HL-60/S4 treated with retinoic acid at 250 ng/mL for 4 days and 3 days (cell line): ENCODE data around the gene MBD3.
"Not testable (repeated sequence)": the region's sequence is repeated elsewhere in the genome, so short reads cannot be mapped to it uniquely, and the experiment has no call there.

Source experiments
- in situ Hi-C: fragments of 300-500 bp; cut with MboI; formaldehyde crosslinking; loops from 2 replicates; pipeline ENCODE4 v1.7.0; 2022; ENCODE audit warnings: low sequenced_read_pairs

Gene MBD3, protein sequence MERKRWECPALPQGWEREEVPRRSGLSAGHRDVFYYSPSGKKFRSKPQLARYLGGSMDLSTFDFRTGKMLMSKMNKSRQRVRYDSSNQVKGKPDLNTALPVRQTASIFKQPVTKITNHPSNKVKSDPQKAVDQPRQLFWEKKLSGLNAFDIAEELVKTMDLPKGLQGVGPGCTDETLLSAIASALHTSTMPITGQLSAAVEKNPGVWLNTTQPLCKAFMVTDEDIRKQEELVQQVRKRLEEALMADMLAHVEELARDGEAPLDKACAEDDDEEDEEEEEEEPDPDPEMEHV

DNA sequence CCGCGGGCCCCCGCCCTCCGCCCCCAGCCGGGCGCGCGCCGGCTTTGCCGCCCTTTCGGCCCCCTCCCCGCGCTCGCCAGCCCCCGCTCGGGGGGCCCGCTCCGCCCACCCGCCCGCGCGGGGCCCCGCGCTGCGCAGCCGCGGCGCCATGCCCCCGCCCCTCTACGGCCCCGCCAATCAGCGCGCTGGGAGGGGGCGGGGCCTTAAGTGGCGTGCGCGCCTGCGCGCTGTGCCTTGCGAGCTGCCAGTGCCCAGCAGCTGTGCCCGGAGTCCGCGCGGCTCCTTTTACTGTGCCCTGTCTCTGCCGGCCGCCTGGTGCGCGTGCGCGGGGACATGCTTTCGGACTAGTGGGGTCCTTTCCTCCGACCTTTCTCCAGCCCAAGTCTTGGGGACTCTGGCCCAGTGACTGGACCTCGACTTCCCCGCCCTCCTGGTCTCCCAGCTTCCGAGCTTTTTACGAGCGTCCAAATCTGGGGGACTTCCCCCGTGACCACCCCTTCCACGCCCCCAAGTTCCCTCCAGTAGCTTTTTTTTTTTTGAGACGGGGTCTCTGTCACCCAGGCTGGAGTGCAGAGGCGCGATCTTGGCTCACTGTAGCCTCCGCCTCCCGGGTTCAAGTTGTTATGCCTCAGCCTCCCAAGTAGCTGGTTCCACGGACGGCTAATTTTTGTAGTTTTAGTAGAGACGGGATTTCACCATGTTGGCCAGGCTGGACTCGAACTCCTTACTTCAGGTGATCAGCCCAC, at the start of gene MBD3:
TSS of gene MBD3 (minus strand) at position 111 of the 746 bp plus-strand sequence. CDS start 234 bp downstream, outside the sequence.
- in situ Hi-C loops = no loop called here

DNA sequence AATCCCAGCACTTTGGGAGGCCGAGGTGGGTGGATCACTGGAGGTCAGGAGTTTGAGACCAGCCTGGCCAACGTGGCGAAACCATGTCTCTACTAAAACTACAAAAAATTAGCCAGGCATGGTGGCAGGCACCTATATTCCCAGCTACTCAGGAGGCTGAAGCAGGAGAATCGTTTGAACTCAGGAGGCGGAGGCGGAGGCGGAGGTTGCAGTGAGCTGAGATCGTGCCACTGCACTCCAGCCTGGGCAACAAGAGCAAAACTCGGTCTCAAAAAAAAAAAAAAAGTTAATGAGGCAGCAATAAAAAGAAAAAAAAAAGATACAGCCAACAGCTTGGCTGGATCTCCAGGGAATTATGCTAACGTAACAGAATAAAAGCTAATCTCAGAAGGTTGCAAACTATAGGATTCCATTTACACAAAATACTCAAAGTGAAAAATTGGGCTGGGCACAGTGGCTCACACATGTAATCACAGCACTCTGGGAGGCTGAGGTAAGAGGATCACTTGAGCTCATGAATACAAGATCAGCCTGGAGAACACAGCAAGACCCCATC, 48.3 kb upstream of the MBD3 start:
- in situ Hi-C loops = not testable (repeated sequence)

DNA sequence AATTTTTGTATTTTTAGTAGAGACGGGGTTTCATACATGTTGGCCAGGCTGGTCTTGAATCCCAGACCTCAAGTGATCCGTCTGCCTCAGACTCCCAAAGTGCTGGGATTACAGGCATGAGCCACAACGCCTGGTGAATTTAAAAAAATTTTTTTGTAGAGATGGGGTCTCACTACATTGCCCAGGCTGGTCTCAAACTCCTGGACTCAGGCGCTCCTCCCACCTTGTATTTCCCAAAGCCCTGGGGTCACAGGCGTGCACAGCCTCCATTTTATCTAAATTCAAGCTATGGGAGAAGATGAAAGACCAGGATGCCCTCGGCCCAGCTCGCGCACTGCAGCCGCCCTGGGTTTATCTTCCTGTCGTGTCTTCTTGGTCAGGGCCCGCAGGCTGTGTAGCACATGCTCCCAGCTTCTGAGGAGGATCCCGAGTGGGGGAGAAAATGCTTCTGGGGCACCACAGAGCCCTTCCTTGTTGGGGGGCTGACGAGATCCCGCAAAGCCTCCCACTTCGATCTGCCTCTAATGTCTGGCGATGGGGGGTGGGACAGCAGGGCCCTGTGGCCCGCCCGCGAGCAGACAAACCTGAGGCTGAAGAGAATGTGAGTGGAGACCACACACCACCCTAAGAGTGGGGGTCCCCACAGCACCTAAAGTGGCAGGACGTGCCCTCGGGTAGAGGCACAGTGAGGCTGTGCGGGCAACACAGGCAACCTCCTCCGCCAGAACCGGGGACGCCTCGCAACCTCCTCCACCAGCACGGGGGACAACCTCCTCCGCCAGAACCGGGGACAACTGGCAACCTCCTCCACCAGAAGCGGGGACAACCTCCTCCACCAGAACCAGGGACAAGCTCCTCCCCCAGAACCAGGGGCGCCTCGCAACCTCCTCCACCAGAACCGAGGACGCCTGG, 43.9 kb upstream of the MBD3 start:
- in situ Hi-C loops = no loop called here

GRCh38 chr19:1634938-1635243, 42.2 kb upstream of the MBD3 start:
- in situ Hi-C loops = no loop called here

DNA sequence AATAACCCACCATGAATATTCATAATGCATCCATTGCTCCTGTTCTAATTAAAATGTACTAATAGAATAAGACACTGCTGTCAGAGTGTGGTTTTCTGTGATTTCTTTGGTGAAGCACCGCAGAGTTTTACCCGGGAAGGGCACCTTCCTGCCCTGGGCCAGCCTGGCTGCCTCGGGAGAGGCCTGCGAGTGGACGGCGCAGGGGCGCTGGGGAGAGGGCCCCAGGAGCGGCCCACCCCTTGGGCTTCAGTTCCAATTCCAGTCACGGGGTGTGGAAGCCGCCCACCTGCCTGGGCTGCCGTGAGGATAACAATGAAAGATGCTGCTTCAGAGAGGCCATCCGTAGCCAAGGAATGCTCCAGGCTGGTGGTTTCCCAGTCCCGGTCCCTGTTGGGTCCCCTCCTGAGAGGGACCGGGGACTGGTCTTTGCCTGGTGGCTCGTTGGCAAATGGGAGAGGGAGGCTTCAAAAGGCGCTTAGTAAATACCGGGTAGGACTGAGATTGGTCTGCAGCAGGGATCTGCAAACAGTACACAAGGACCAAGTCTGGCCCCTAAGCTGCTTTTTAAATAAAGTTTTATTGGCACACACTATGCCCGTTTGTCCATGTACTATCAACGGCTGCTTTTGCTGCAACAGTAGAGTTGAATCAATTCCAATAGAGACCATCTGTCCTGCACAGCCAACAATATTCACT, 41.7 kb upstream of the MBD3 start:
- in situ Hi-C loops = no loop called here

- in situ Hi-C loops = no loop called here
Observed at GRCh38 chr19:1633269-1633826, 40.7 kb upstream of the MBD3 start.

- in situ Hi-C loops = no loop called here
Observed at GRCh38 chr19:1632462-1633268, 40.0 kb upstream of the MBD3 start.

- in situ Hi-C loops = no loop called here
Observed at GRCh38 chr19:1631557-1632100, 39.0 kb upstream of the MBD3 start.

- in situ Hi-C loops = no loop called here
Observed at GRCh38 chr19:1630811-1631210, 38.1 kb upstream of the MBD3 start.

DNA sequence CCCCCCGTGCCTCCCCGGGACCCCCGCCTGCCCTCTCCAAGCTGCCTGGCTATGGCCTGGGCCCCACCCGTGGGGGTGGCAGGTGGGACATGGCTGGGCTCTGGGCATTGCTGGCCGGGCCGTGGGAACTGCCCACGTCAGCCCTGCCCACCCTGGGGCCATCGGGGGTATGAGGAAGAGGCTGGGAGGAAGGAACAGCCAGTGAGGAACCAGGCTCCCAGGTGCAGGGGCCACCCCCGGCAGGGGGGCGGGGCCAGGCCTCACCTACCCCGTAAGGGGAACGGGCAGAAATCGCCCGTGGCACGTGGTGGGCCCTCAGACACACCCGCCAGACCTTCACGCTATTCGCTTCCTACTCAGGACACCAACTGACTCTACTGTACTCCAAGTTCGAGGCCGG, 37.3 kb upstream of the MBD3 start:
- in situ Hi-C loops = no loop called here

DNA sequence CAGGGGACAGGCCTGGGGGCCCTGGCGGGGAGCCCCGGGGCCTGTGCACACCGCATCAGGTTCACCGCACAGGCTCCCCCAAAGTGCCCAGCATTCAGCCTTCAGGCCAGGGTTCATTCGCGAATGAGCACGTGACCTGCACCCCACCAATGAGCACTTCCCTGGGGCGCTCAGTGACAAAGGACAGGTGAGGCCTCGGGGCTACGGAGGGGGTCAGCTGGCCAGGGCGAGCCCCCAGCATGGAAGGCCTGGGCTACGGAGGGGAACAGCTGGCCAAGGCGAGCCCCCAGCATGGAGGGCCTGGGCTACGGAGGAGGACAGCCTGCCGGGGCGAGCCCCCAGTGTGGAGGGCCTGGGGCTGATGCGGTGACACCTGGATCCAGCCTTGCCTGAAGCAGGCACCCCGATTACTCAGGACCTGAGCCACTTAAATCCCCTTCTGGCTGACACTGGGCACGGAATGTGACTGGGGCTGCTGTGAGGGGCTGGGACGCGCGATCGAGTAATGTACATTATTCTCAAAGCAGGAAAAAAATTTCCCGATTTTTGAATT, 36.7 kb upstream of the MBD3 start:
- in situ Hi-C loops = no loop called here

DNA sequence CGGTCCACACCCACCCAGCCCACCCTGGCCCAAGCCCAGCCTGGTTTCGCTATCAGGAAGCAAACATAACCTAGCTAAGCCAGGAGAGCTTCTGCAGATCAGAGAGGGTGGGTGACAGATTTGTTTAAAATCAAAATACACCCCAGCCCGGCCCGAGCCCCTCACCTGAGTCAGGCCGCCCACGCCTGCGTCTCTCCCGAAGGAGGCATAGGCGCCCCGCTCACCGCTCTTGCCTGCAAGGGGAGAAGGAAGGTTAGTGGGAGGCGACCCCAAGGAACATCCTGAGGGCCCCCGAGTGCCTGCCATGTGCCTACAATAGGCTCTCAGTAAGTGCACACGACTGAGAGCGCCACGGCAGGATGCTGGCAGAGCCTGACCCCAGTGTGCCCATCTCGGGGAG, 34.5 kb upstream of the MBD3 start:
- in situ Hi-C loops = no loop called here

GRCh38 chr19:1626417-1627010, 33.8 kb upstream of the MBD3 start:
- in situ Hi-C loops = no loop called here

DNA sequence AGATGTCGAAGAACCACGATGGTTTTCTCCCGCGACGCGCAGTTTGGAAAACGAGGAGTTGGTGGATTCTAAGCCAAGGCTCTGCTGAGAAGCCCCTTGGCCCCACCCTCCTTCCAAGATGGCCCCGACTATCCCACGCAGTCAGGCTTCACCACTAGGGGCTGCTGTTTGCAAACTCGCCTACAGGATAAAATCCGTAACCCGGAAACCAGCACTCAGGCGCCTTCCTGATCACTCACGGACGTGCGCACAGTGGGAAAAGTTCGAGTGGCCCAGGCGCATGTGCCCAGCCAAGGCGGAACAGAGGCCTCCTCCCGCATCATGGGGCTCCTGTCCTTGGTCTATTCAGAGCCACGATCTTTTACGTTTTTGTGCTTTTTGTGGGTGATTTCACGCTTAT, 31.8 kb upstream of the MBD3 start:
- in situ Hi-C loops = no loop called here

- in situ Hi-C loops = no loop called here
Observed at GRCh38 chr19:1622541-1622940, 29.9 kb upstream of the MBD3 start.

DNA sequence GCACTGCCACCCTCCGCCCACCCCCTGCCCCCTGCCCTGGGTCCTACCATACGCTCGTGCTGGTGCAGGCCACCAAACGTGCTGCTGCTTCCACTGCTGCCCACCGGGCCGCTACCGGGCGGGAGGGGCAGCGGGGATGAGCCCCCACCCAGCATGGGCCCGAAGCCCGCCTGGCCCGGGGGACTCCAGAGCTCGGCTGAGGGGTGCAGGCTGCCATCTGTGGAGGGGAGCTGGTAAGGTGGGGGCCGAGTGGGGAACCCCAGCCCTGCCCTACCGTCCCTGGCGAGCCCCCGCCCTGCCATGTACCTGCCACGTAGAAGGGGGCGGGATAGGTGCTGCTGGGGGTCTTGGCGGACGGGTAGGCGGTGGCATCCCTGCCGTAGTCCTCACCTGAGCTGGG, 29.3 kb upstream of the MBD3 start:
- in situ Hi-C loops = no loop called here

- in situ Hi-C loops = no loop called here
Observed at GRCh38 chr19:1621574-1621973, 28.9 kb upstream of the MBD3 start.

DNA sequence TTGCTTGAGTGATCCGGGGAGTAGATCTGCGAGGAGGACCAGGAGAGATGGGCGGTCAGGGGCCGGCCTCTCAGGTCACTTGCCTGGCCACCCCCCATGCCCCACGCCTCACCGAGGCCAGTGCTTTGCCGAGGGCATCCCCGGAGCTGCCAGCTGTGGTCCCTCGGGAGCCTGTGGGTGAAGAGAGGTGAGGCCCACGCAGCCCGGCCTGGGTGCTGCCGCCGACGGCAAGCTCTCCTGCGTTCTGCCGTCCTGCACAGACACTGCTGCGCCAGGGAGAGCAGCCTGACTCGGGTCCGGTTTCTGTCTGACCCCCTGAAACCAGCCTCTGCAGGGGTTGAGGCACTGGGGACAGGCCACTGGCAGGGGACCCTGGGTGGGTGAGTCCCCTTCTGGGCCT, 28.4 kb upstream of the MBD3 start:
- in situ Hi-C loops = no loop called here

DNA sequence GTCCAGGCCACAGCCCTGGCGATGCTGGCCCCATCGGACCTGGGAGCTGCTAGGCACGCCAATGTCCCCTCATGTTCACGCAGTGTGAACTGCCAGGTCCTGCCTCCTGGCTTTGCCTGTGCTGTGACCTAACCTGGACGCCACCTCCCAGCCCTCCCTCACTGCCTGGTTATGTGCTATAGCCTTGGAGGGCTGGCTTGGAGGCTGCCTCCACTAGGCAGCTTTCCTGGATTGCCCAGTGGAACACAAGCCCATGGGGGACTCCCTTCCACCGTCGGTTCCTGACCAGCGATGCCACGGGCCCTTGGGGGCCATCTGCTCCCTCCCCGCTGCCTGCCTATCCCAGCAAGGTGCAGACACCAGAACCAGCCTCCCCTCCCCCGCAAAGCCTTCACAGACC, 27.8 kb upstream of the MBD3 start:
- in situ Hi-C loops = no loop called here
